NB4 (cell line): ENCODE measurements around the gene SEMA3E.

Experiments used
- POLR2A ChIP-seq: IDR thresholded peaks from 2 replicates; pipeline ENCODE4 v1.6.1; 2011; ENCODE audit warnings: mild to moderate bottlenecking; ENCODE audit not compliant: insufficient read length; ENCODE audit errors: extremely low read depth
- TF ChIP-seq, protein P1 (sequence below): IDR thresholded peaks from one replicate; pipeline ENCODE4 v1.5.1; 2012; ENCODE audit warnings: low read depth, low read length

DNA sequence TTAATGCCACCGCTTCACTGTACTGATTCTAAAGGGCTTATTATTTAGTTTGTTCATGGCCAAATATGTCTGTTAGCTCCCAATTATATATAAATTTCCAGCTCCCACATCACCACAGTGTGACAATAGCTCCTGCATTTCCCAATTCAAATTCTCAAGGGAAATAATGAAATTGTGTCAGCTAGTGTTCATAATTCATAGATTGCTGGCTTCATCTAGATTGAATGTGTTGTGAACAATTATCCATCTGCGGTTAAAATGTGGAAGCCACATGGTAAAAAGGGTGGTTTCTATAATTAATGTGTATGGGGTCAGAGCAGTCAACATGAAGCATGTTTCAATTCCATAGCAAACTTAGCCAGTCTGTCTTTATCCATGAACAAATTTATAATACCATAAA is 154.3 kb downstream of the SEMA3E start:
- TF ChIP-seq, protein P1, sequence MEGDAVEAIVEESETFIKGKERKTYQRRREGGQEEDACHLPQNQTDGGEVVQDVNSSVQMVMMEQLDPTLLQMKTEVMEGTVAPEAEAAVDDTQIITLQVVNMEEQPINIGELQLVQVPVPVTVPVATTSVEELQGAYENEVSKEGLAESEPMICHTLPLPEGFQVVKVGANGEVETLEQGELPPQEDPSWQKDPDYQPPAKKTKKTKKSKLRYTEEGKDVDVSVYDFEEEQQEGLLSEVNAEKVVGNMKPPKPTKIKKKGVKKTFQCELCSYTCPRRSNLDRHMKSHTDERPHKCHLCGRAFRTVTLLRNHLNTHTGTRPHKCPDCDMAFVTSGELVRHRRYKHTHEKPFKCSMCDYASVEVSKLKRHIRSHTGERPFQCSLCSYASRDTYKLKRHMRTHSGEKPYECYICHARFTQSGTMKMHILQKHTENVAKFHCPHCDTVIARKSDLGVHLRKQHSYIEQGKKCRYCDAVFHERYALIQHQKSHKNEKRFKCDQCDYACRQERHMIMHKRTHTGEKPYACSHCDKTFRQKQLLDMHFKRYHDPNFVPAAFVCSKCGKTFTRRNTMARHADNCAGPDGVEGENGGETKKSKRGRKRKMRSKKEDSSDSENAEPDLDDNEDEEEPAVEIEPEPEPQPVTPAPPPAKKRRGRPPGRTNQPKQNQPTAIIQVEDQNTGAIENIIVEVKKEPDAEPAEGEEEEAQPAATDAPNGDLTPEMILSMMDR, result no peak
- TF ChIP-seq POLR2A, result no peak
